NCI-H1417 treated with DMSO at 0.1 percent for 48 hours (cell line): ENCODE data around the gene SCN2B.

ENCODE experiments used
- DNase-seq: peaks from one replicate; lab custom pipeline; 2025; lab: John Stamatoyannopoulos, UW

SCN2B gene

DNA sequence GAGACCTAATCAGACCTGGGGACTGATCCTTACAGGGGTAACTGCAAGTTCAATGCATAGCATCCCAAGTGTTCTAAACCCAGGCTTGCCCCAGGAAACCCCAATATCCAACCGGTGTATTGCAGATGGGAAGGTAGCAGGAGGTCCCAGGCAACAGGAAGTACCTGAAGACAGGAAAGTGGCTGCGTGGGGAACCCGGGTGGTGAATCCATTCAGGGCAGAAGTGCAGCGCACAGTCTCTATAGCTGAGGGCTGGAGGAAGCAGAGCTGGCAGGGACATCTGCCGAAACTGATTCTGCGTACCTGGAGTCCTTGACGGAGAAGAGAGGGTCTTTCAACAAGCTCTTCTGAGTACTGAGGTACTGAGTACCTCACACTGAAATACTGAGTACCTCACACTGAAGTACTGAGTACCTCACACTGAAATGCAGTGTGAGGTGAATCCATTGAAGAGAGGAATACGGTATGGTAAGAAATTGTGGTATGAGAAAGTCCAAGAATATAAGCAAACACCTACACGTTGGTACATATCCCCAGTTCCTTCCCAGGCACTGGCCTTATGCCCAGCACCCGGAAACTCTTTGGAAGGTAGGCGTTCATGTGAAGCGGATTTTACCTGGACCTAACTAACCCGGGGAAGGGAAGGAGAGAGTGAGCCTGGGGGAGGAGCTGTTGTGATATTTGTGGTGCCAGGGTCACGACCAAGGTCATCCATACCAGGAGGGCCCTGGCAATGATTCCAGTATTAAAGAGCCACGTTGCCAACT is 43.9 kb downstream of the SCN2B start:
- no peak for DNase-seq

GRCh38 chr11:118129471-118130172 is 46.8 kb downstream of the SCN2B start:
- DNase-seq = no peak

DNA sequence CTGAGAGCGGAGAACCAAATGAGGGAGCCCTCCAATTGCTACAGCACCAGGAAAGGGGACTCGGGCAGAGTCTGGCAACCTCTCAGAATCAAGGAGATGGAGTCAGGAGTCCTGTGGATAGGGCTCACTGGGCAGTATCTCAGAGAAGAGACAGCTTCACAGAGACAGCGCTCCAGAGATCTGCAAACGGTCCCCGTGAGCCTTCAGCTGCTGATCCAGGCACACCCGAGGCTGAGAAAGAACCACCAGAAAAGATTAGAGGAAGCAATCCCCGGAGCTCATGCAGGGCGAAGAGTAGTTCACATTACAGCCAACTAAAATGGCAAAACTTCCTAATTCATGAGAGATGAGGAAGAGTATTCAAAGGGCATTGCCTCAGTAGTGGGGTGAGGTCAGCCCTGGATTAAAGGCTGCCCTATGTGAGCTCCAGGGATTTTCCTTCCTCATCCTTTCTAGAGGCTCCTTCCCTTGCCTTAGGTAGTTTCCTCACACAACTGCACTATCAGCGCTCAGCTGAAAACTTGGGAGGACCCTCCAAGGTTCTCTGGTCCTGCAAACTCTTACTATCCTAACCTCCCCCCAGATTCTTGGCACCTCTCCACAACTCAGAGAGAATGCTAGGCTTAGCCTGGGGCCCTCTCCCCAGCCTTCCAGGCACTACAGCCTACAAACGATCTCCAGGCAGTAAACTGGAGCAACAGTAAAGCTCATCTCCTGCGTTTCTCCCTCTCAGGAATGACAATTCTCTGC is 47.5 kb downstream of the SCN2B start:
- DNase-seq = no peak

DNA sequence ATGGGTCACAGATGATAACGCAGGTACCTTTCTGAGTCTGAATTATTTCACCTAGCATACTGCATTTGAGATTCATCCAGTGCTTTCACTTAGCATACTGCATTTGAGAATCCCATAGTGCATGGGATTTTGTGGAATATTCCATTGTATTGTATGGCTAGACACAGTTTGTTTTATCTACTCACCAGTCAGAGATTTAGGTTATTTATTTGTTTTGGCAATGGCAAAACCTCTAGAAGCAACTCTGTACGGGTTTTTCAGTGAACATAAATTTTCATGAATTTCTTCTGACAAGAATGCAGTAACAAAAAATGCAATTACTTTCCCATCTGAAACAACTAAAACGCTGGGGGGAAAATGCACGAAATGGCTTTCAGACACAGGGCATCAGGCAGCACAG is 48.1 kb downstream of the SCN2B start:
- no peak for DNase-seq

DNA sequence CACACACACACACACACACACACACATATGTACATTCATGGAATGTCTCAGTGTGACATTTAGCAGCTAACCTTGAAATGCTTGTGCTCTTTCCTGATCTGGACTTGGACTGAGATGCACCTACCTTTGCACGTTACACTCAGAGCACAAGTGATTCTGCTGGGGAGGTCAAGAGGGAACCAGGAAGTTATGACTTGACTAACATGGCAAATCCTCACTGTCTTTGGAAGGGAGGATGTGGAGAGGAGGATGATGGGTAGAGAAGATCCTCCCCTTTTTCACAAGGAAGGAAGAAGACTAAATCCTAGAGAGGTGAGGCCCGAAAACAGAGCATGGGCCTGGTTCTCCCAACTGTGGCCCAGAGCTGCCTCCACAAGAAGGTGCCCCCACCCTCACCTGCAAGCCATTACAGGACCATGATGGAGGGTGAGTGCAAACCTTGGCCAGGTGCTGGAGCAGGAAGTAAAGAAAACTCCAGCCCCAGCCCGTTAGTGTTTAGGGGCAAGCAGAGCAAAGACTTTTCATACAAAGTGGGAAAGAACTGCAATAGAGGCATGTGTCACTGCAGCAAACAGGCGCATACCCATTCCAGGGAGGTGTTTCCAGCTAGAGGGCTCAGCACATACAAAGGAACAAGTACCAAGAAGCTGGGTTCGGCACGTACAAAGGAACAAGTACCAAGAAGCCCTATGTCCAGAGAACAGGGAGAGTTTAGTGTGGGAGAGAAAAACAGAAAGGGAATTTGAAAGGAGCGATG is 50.2 kb downstream of the SCN2B start:
- no peak for DNase-seq

DNA sequence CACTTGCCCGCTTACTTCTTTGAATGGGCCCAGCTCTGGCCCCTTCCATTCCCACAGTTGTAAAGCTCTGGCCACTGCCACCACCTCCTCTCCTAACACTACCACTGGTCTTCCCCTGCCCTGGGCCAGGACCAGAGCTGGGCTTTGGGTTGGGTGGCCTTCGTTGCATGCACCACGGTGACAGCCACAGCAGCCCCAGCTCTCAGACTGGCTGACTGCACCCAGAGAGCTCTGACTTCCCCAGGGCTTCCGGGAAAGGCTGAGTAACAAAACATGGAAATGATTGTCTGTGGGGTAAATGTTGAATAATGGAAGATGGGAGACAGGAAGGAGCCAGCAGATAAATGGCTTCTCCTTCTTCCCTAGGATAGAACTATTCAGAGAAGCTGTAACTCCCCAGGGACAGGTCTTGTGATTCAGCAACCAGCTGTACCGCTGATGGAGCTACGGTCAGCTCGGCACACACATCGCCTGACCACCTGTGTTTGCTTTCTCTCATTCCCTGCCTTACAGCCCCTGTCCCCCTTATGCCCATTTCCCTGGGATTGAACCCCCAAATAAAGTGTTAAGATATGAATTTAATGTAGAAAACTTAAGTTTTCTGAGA is 51.4 kb downstream of the SCN2B start:
- DNase-seq = no peak

DNA sequence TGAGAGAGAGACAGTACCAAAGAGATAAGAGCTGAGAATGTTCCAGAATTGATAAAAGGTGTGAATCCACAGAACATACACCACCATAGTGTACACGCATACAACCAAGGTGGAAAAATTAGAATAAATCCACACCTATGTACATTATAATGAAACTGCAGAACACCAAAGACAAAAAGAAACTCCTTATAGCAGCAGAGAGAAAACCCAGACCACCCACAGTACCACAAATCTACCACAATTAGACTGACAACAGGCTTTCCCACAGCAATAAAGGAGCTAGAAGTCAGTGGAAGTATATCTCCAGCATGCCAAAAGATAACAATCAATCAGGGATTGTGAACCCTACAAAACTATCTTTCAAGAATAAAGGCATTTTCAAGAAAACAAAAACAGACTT is 55.6 kb downstream of the SCN2B start:
- no peak for DNase-seq

DNA sequence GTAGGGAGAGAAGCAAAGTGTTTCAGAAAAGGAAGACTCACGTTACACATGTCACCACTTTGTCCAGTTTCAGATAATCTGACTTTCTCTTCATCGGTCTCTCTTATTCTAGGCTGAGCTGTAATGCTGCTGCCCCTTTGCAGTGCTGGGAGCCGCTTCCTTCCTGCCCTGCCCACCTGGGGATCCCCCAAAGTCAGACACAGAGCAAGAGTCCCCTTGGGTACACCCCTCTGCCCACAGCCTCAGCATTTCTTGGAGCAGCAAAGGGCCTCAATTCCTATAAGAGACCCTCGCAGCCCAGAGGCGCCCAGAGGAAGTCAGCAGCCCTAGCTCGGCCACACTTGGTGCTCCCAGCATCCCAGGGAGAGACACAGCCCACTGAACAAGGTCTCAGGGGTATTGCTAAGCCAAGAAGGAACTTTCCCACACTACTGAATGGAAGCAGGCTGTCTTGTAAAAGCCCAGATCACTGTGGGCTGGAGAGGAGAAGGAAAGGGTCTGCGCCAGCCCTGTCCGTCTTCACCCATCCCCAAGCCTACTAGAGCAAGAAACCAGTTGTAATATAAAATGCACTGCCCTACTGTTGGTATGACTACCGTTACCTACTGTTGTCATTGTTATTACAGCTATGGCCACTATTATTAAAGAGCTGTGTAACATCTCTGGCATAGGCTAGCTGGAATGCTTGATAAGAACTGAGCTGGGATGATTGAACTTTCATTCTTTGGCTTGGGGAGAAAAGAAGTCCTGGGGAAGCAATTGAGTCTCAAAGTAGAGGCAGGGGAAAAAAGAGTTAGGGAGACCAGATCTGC is 58.4 kb downstream of the SCN2B start:
- no peak for DNase-seq

GRCh38 chr11:118115048-118115447 is 61.4 kb downstream of the SCN2B start:
- DNase-seq = no peak

DNA sequence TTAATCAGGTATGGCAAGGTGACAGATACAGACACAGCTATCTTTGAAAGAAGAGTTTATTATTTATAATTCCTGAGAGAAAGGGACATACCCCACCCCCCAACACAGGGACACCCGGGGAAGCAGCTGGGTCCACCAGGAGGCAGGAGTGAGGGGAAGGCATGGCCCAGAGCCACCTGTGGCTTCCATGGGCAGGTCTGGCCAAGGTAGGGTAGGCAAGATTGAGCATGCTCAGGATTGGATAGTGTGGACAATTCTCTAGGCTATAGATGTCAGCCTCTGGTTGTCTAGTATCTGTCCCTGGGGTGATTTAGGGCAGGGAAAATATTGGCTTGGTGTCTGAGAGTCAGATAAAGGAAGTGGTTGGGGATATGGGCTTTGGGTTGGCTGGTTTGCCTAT is 62.2 kb downstream of the SCN2B start:
- DNase-seq = no peak

GRCh38 chr11:118112711-118113430 is 63.6 kb downstream of the SCN2B start:
- no peak for DNase-seq
